Measurements from ENCODE around the gene TICAM1. TPM values are rescaled to one million over a fixed set of nuclear protein-coding genes. Genes with fewer than 3 reads are reported as not detected.
A peak's percentile ranks its signal among the peaks of the same experiment; 100 is the strongest.

Gene TICAM1
- total and polyA plus RNA-seq, 2 of the 8 experiments (the other 6 are each of a cell fraction or from before 2014, with no cell fraction given): 0.41 to 0.65 TPM

DNA sequence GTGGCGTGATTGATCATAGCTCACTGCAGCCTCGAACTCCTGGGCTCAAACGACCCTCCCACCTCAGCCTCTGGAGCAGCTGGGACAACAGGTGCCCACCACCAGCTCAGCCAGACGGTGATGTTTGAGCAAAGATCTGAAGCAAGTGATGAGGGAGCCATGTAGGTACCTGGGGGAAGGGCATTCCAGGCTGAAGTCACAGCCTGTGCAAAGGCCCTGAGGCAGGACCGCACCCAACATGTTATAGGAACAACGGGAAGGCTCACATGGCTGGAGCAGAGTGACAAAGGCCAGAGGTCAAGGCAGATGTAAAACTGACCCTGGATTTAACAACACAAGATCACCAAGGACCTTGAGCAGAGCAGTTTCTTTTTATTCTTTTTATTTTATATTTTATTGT, 25.1 kb downstream of the TICAM1 start:
- Histone ChIP-seq H3K18ac (ENCODE audit: extremely low read depth, low read length) (no peak overlapping the region), H4K8ac (ENCODE audit: extremely low read depth, insufficient read depth, low read length) (no peak overlapping the region), H2BK15ac (ENCODE audit: low read length) (no peak overlapping the region), H3K9ac (replicated peaks in 1 of 4; ENCODE audit: extremely low read depth in 1 of 4, low read depth in 3 of 4, low read length in 3 of 4) (no peak overlapping the region), H3K9me3 (ENCODE audit: insufficient read depth in 2 of 2, low read depth in 1 of 2, low read length in 1 of 2) (no peaks in the 10 kb centered on the region), H2AK5ac (ENCODE audit: low read depth, low read length) (no peak overlapping the region), H2BK12ac (ENCODE audit: low read depth, low read length) (no peak overlapping the region), H3K14ac (ENCODE audit: insufficient read length) (no peak overlapping the region), H4K5ac (ENCODE audit: insufficient read length, low read depth, low read length) (no peak overlapping the region), H3K4me3 (ENCODE audit: extremely low read depth in 1 of 4, insufficient read depth in 2 of 4, low read depth in 3 of 4, low read length in 4 of 4) (no peak overlapping the region), H4K20me1 (replicated peaks in 1 of 2; ENCODE audit: control insufficient read depth in 1 of 2, insufficient read depth in 2 of 2, low read length in 2 of 2) (no peaks in the 10 kb centered on the region), H3K27ac (ENCODE audit: low read depth, low read length) (no peak overlapping the region), H3K27me3 (replicated peaks in 1 of 4; ENCODE audit: control insufficient read depth in 3 of 4, extremely low read depth in 1 of 4, insufficient read depth in 3 of 4, low read length in 3 of 4) (no peaks in the 10 kb centered on the region), H3K79me1 (ENCODE audit: low read depth, low read length) (no peaks in the 10 kb centered on the region), H3K4me2 (ENCODE audit: insufficient read depth in 1 of 2, low read depth in 2 of 2, low read length in 2 of 2) (no peak overlapping the region), H3K56ac (replicated peaks; ENCODE audit: insufficient read length, low read depth, low read length) (no peak overlapping the region), H4K91ac (replicated peaks; ENCODE audit: insufficient read length, low read length) (no peak overlapping the region), H2BK20ac (ENCODE audit: low read length) (no peak overlapping the region), H3K4me1 (replicated peaks in 1 of 4; ENCODE audit: control insufficient read depth in 3 of 4, insufficient read depth in 4 of 4, low read length in 3 of 4) (no peaks in the 10 kb centered on the region), H2BK120ac (replicated peaks; ENCODE audit: low read depth, low read length) (no peak overlapping the region), H3K4ac (replicated peaks; ENCODE audit: insufficient read length, low read depth, low read length) (no peak overlapping the region), H3K36me3 (ENCODE audit: control insufficient read depth in 2 of 4, insufficient read depth in 4 of 4, low read length in 3 of 4) (no peaks in the 10 kb centered on the region), H2AFZ (ENCODE audit: low read length) (no peak overlapping the region), H3K23ac (ENCODE audit: insufficient read length) (no peak overlapping the region), H3K23me2 (ENCODE audit: low read depth, low read length) (no peaks in the 10 kb centered on the region), H2BK5ac (ENCODE audit: low read depth, low read length) (no peak overlapping the region), H3K79me2 (ENCODE audit: control insufficient read depth in 1 of 2, insufficient read depth in 2 of 2, low read length in 2 of 2) (no peaks in the 10 kb centered on the region)
- CTCF ChIA-PET (ENCODE audit: partially characterized antibody): interaction anchor here (0.7 to 9.2 kb wide), 8 partner anchors 10 to 180 kb away, joined by 3 to 100 read pairs (median 4); no protein-coding TSS in a partner anchor
- 89% methylated on average over 5 of the region's 6 CpGs; no CpG with 5 or more reads in 1 of the 2 experiments for WGBS, 2 experiments (ENCODE audit: extremely low coverage in 1 of 2, insufficient coverage in 1 of 2, insufficient read length in 1 of 2, insufficient replicate concordance in 2 of 2, low coverage in 1 of 2, low lambda C conversion rate in 2 of 2, missing lambda C conversion rate in 1 of 2)
- POLR2A ChIA-PET (ENCODE audit: partially characterized antibody): no interaction called here
- no peak for FAIRE-seq
- no peak for DNase-seq (ENCODE audit: low read depth in 1 of 2, low spot score in 2 of 2)
- TF ChIP-seq GABPA (IDR thresholded peaks at IDR 0.05; ENCODE audit: borderline replicate concordance, insufficient read depth, low read length): no peak
- no peak for TF ChIP-seq CBX8 (IDR thresholded peaks at IDR 0.05; ENCODE audit: borderline replicate concordance, low read depth, low read length)
- TF ChIP-seq ZNF274 (IDR thresholded peaks at IDR 0.05; ENCODE audit: borderline replicate concordance, extremely low read depth, low read length): no peak
- TF ChIP-seq KDM5A (IDR thresholded peaks at IDR 0.05; ENCODE audit: low read length): no peak
- TF ChIP-seq SP2 (IDR thresholded peaks at IDR 0.05; ENCODE audit: low read length): no peak
- TF ChIP-seq KDM1A (IDR thresholded peaks at IDR 0.05; ENCODE audit: borderline replicate concordance, low read length): peak; percentile 84; the same call in 1 of the 2 replicates

Measured in H1 (cell line).